ENCODE data around the gene COMMD10.
"Not testable (repeated sequence)": the region's sequence is repeated elsewhere in the genome, so short reads cannot be mapped to it uniquely, and the experiment has no call there.

The COMMD10 gene

DNA sequence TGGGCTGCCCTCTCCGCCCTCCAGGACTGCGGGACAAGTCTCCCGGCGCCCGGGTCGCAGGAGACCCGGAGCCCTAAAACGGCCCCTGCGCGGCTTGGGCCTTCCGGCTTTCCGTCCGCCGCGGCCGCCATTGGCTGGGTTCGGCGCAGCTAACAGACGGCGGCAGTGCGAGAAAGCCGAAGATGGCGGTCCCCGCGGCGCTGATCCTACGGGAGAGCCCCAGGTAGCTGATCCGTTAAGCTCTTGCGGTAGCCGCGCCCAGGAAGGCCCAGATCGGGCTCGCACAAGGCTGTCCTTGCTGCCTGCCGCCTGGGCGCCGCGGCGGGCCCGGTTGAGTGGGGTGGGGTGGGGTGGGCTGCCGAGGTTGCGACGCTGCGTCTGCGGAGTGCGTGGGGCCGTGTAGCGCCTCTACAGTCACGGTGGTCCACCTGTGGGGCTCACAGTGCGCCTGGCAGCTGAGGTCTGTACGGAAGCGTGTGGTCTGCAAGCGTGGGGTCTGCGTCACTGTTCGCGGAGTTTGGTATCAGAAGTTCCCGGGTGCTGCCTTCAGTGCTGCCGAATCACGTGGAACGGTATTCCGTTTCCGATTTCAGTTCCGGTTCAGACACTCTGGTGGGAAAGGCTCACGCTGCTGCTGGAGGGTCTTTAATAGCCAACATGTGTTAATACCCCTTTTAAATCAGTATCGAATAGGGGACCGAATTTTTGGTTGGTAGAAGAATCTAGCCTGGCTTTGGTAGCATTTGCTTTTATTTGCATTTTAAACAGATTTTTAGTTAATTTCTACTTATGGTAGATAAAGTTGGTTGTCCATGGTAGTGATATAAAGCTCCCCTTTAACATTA, at the start of gene COMMD10:
Gene COMMD10 (plus strand): TSS at position 155 of the 845 bp plus-strand sequence.
- peak; percentile 52 to 65 (median 56) for DNase-seq (ENCODE audit: low read depth in 2 of 3, low spot score in 1 of 3)

DNA sequence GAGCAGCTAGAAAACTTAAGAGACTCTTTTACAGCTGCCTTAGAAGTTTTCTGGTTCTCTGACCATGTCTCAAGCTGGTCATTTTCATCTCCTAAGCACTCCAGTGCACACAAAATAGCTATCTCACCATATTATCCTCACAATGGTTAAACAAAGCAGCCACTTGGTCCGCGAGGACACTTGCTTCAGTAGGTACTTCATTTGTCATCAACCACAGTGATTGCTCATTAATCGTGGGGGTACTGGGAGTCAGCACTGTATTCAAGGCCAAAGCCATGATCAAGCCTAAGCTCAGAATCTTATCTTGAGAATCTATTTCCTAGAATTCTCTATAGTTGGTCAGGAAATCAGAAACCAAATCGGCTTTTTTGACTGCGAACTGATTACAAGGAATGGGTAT, 49.7 kb upstream of the COMMD10 start:
- no peak for DNase-seq (ENCODE audit: low read depth in 2 of 3, low spot score in 1 of 3)

DNA sequence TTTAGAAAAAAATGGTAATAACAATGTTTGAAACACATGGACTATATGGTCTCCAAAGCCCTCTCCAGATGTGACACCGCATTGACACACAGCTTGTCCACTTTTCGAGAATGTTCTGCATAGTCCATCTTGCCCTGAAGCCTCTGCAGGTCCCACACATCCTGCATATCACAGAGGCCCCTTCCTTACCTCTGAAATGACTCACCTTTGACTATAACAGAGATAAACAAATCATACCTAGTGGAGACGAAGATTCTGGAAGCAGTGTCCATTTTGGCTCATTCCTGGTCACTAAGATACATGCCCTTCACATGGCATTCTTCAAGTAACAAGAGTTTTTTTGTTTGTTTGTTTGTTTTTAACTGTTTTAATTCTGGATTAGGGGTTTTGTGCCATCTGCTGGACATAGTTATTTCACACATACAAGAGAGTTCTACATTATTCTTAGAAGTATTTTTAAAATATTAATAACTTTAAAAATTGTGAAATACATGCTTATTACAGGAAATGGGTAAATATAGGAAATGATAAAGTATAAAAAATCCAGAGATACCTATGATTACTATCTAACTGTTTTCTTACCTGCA, 47.5 kb upstream of the COMMD10 start:
- DNase-seq (ENCODE audit: low read depth in 2 of 3, low spot score in 1 of 3): no peak

DNA sequence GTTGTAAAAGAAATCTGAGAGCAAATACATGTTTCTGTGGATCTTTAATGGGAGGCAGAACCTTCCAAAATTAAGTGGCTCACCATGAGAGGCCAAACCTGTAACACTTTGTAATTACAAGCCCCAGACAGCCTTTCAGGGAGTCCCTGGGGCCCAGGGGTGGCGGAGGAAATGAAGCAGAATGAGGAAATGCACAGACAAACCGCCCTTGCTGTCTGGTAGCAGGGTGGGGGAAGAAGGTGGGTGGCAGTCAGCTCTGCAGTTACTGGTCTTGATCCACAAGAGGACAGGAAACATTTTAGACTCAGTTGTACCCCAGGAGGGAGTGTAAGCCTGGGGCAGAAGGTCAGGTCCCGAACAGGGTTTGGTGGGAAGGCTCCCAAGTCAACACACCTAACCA, 46.0 kb upstream of the COMMD10 start:
- DNase-seq (ENCODE audit: low read depth in 2 of 3, low spot score in 1 of 3): no peak

DNA sequence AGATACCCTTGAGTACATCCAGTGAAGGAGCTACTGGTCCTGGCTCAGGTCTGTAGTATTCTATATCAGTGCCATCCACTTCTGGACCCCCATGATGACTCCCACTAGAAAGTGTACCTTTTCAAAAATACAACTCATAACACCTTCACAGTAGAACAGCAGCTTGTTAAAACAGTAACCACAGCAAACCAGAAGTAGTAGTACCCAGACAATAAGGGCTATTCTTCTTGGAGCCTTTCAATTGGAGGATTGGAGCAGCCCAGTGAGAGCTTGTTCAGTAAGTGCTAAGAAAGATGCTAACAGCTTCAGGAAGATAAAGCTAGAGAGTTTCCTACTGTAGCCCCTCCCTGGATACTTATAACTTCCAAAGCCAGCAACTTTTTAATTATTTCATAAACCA, 42.5 kb upstream of the COMMD10 start:
- DNase-seq (ENCODE audit: low read depth in 2 of 3, low spot score in 1 of 3): no peak

DNA sequence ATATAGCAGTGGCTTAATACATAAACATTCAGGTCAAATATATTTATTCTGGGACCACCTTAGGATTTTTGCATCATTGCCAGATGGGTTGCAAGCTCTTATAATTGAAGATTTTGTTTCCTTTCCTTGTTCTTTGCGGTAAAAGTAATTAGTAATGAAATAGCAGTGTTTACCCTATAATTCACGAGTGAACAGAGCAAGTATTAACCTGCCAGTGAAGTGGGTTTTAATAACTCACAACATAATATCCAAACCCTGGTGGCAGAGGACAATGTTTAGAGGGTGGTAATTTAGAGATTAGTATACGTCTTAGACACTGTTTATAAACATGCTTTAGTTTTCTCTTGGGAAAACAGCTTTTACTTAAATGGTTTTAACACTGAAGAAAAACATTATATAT, 40.8 kb upstream of the COMMD10 start:
- DNase-seq (ENCODE audit: low read depth in 2 of 3, low spot score in 1 of 3): no peak

DNA sequence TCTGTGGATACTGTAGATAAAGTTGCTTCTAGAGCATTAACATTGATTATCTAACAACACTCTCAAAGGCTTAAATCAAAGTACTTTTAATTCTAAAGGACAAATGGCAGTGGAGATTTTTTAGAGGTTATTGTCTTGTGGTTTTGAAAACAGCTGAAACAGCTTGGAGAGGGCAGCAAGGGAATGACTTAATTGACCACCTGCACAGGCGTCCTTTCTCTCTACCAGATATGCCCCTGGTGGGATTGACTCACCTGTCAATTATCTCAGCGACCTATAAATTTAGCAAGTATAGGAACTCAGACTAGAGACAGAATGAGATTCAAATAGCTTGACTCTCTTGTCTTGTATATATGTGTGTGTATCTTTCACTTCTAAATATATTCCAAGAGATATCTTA, 39.0 kb upstream of the COMMD10 start:
- no peak for DNase-seq (ENCODE audit: low read depth in 2 of 3, low spot score in 1 of 3)

DNA sequence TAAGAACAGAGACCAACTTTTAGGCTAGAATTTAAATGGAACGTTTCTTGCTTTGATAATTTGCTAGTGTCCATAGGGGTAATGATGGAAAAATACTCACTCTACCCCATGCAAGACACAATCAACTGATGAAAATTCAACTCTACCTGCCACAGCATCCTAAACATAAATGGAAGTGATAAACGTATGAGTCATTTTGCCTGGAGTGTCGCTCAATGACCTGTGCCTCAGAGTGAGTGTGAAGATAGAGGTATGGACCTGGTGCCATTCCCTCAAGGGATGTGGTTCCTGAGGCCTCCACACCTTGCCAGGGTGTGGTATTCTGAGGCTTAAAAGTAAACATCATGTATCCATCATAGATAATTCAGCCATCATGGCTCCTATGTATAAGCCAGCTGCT, 38.6 kb upstream of the COMMD10 start:
- DNase-seq (ENCODE audit: low read depth in 2 of 3, low spot score in 1 of 3): no peak

DNA sequence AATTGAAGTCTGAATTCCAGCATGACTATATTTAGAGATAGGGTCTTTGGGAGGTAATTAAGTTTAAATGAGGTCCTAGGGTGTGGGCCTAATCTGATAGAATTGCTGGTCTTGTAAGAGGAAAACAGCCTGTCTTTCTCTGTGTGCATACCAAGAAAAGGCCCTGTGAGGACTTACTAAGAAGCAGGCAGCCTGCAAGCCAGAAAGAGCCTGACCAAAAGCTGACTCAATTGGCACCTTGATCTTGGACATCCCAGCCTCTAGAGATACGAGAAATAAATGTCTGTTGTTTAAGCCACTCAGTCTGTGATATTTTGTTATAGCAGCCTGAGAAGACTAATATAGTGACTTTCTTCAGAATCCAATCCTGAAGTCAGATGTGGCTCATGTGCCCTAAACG, 38.0 kb upstream of the COMMD10 start:
- DNase-seq (ENCODE audit: low read depth in 2 of 3, low spot score in 1 of 3): no peak

DNA sequence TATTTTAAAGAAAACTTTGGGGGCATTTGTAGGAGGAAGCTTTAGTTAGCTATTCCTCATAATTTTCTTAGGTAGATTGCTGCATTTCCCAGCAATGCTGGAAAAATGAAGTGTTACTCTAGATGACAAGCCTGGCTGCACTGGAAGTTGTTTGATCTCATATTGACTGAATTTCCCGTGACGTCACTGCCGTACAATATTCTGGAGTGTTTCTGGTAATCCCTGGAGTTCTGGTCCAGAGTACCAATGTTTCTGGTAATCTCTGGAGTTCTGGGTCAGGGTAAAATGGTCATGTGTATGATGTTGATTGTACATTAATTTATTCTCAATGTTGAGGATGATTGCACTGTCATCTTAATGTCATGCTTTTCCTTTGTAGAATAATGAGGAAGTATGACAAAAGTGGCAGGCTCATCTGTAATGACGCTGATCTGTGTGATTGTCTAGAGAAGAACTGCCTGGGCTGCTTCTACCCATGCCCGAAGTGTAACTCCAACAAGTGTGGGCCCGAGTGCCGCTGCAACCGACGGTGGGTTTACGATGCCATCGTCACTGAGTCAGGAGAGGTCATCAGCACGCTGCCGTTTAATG, 26.4 kb upstream of the COMMD10 start:
- no peak for DNase-seq (ENCODE audit: low read depth in 2 of 3, low spot score in 1 of 3)

DNA sequence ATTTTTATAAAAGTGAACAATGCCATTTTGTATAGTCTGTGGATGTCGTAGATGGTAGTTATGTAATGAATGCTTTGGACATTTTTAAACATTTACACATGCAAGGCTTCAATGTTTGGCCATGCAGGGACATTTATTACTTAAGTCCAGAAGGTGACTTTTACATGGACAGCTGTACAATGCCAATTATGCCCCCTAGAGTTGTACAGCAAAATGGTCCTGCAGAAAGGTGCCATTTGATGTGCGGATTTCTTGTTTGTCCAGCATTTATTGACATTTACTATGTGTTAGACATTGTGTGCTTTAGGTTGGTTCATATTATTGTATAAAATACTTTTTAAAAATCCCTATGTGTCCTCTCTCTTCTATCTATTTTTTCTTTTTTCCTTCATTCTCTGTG, 22.5 kb upstream of the COMMD10 start:
- no peak for DNase-seq (ENCODE audit: low read depth in 2 of 3, low spot score in 1 of 3)

DNA sequence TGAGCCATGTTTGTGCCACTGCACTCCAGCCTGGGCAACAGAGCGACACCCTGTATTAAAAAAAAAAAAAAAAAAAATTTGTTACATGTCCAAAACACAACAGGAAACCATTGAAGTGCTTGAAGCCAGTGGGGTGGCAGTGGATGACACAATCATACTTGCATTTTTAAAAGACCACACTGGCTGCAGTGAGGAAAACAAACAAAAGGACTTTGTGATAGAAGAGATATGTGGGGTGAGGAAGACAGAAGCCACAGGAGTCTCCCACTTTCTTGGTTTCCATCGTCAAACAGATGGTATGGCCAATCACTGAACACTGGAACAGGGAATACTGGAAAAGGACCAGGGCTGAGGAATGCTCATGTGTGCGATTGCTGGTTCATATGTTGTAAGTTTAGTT, 20.9 kb upstream of the COMMD10 start:
- DNase-seq (ENCODE audit: low read depth in 2 of 3, low spot score in 1 of 3): no peak

DNA sequence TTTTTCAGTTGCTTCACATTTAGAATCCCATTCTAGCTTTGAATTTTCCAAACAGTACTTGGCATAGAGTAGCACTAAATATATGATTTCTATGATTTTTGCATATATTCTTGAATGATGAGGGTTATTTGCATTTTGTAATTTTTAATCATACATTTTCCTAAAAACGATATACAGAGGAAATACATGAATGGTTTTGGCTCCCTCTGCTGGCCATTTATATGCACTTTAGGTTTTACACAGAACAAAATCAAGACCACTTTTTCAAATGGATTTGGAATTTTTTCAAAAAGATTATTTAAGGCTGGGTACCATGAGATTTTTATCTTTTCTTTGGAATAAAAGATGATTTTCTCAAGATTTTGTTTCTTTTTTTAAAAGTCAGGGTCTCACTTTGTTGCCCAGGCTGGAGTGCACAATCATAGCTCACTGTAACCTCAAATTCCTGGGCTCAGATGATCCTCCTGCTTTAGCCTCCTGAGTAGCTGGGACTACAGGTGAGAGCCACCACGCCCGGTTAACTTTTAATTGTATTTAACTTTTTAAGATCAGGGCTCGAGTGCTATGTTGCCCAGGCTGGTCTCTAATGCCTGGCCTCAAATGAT, 16.7 kb upstream of the COMMD10 start:
- DNase-seq (ENCODE audit: low read depth in 2 of 3, low spot score in 1 of 3): peak in 1 of 3 donors; percentile 14

DNA sequence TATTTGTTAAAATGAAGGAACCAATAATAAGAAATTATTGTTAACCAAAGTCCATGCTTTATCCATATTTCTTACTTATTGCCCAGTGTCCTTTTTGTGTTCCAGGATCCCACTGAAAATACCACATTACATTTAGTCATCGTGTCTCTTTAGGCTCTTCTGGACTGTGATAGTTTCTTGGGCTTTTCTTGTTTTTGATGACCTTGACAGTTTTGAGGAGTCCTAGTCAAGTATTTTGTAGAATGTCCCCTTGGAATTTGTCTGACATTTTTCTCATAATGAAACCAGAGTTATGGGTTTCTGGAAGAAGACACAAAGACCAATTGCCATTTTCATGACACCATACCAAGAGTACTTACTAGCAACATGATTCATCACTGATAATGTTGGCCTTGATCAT, 13.6 kb upstream of the COMMD10 start:
- no peak for DNase-seq (ENCODE audit: low read depth in 2 of 3, low spot score in 1 of 3)

DNA sequence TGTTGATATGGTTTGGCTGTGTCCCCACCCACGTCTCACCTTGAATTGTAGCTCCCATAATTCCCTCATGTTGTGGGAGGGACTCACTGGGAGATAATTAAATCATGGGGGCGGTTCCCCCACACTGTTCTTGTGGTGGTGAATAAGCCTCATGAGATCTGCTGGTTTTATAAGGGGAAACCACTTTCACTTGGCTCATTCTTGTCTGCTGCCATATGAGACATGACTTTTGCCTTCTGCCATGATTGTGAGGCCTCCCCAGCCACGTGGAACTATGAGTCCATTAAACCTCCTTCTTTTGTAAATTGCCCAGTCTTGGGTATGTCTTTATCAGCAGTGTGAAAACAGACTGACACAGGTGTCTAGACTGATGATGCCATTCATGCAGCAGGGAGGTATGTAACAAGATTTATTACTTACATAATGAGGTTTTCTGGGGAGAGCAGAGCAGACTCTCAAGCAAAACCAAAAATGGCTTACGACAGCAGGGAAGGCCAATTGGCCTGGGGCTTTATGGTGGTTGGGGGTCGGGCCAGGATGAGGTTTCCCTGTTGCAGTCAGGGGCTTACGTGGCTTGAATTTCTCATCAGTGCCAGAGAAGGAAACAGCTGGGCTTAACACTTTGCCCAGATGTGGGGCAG, 9.5 kb upstream of the COMMD10 start:
- DNase-seq (ENCODE audit: low read depth in 2 of 3, low spot score in 1 of 3): no peak

DNA sequence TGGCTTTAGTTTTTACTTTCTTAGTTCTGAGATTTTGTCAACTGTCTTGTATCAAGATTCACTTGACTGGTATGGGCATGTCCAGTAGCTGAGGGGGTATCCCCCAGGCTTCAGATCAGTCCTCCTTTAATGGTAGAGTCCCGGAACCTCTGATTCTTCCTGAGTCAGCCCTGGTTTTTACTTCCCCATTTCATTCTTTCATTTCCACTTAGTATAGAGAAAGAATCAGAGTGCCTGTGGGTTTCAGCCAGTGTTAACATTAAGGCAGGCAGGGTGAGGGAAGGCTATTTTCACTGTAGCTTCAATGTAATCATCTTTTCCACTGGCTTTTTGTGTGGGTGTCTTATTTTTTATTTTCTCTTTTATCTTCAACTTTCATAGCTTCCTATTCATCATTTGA, 8.3 kb upstream of the COMMD10 start:
- DNase-seq (ENCODE audit: low read depth in 2 of 3, low spot score in 1 of 3): peak in 1 of 3 donors; percentile 31

DNA sequence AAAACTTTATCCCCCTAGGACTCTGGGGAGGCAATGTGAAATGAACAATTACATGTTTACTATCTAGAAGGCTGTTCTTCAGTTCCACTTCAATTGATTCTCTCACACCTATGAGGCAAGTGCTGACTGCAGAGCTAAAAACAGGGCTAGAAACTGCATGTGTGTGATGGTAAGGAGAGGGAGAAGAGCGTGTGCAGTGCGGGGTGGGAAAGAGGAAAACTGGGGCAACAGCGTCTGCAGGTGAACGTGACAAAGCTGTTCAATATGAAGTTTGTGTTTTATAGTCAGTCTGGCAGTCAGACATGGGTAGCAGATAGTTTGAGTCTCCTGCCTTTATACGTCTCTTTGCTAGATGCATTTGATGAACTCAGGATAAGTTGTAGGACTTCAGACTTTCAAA, 6.6 kb upstream of the COMMD10 start:
- DNase-seq (ENCODE audit: low read depth in 2 of 3, low spot score in 1 of 3): no peak

DNA sequence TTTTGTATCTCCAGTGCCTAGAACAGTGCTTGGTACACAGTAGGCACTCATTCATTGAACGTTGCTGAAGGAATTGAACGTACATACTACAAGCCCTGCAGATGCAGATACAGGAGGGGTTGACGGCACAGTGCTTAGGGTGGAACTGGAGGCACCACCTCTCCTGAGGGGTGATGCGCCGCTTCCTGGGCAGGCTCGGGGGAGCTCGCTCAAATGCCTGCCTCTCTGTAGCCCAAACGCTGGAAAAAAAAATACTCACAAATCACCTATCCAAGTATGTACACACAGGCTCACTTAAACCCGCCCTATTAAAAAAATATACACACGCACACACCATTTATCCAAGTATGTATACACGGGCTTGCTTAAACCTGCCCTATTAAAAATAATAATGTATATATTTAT, 536 bp upstream of the COMMD10 start:
- peak in 1 of 3 donors; percentile 14 for DNase-seq (ENCODE audit: low read depth in 2 of 3, low spot score in 1 of 3)

DNA sequence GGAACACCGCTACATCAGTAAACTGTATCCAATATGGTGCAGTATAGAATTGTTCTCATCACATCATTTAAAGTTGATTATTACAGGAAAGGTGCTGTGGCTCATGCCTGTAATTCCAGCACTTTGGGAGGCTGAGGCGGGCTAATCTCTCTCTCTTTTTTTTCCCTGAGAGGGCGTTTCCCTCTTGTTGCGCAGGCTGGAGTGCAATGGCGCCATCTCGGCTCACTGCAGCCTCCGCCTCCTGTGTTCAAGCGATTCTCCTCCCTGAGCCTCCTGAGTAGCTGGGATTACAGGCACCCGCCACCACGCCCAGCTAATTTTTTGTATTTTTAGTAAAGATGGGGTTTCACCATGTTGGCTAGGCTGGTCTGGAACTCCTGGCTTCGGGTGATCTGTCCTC, 1.5 kb downstream of the COMMD10 start:
- not testable (repeated sequence) for DNase-seq (ENCODE audit: low read depth in 2 of 3, low spot score in 1 of 3)

DNA sequence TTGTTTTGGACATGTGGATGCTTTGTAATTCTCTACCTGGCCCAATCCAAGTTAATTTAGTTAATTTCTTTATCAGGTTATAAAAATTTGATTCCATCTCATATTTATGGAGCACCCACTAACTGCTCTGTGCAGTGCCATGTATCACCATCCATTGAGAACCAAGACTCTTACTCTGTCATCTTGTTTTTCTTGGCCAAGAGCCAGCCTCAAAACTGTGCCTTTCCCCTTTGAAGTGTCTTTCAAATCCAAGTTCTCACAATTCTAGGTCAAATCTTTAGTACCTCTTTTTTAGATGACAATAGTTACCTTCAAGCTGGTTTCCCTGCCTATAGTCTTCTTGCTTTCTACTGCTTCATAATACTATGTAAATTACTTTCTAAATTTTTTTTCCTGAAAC, 3.2 kb downstream of the COMMD10 start:
- DNase-seq (ENCODE audit: low read depth in 2 of 3, low spot score in 1 of 3): no peak

DNA sequence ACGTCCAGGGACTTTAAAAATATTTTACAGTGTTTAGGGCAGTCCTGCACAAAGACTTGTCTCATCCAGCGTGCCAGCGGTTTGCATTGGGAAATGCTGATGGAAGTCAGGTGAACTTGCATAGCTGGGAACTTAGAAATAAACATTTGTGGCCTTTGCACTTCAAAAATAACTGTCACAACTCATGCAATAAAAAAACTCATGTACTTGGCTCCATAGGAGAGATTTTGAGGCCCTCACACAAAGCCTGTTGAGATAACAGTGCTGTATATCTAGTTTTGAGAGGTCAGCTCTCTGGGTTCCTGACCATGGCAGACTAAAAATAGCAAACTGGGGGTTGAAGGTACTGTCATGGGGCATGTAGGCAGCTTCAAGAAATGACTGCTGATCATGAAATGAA, 5.5 kb downstream of the COMMD10 start:
- no peak for DNase-seq (ENCODE audit: low read depth in 2 of 3, low spot score in 1 of 3)

DNA sequence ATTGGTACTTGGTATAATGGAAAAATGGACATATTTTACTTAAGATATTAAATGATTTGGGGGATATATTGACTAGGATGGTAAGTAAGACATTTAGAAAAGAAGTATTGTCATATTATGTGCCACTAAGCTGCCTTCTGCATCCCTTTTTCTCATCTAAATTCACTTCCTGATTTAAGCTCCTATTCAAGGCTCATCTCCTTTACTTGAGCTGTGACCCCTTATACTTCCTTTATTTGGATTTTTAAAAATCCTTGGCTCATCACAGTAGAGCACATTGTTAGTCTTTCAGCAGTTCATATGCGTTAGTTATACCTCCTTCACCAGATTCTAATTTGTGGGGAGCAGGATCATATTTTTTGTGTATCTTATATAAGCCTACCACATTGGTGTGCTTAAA, 6.6 kb downstream of the COMMD10 start:
- DNase-seq (ENCODE audit: low read depth in 2 of 3, low spot score in 1 of 3): no peak
